ENCODE data around the gene TLR10. TPM values are rescaled to one million over a fixed set of nuclear protein-coding genes. Genes with fewer than 3 reads are reported as not detected.

The TLR10 gene
- total and polyA plus RNA-seq, 8 donors = 0.15 to 1.1 (median 0.66) TPM; not detected in 4

- DNase-seq = no peak
- Histone ChIP-seq H3K4me1 (no peaks in the 10 kb centered on the region), H3K9me3 (peaks cover 0 to 3% (median 0%) of the 10 kb centered on the region in 4 donors), H3K27me3 (no peaks in the 10 kb centered on the region), H3K27ac (no peak overlapping the region), H3K4me3 (no peak overlapping the region), H3K36me3 (peaks cover 0 to 43% (median 26%) of the 10 kb centered on the region in 4 donors)
- 89 to 96% (median 91%) methylated on average over 3 of the region's 3 CpGs for WGBS, 5 donors
- intact Hi-C loops (cut with DNase I; ENCODE audit: low total_unique reads) = no loop called here
- no peak for TF ChIP-seq POLR2A (IDR thresholded peaks at IDR 0.05)
- no peak for TF ChIP-seq EP300 (IDR thresholded peaks at IDR 0.05)
Observed at GRCh38 chr4:38795087-38795486, 12.3 kb upstream of the TLR10 start.

GRCh38 chr4:38794051-38794450 is 11.3 kb upstream of the TLR10 start:
- no peaks in the 10 kb centered on the region for H3K27me3 ChIP-seq
- intact Hi-C loops (cut with DNase I; ENCODE audit: low total_unique reads) = no loop called here
- TF ChIP-seq POLR2AphosphoS5 (IDR thresholded peaks at IDR 0.05) (no peak), EP300 (IDR thresholded peaks at IDR 0.05) (no peak), CTCF (IDR thresholded peaks at IDR 0.05) (no peak), POLR2A (IDR thresholded peaks at IDR 0.05) (no peak)
- no peaks in the 10 kb centered on the region for H3K4me1 ChIP-seq
- peaks cover 0 to 33% (median 16%) of the 10 kb centered on the region in 4 donors for H3K36me3 ChIP-seq
- no peak for DNase-seq
- H3K4me3 ChIP-seq = no peak overlapping the region
- 80 to 87% (median 86%) methylated on average over 2 of the region's 2 CpGs for WGBS, 5 donors
- peaks cover 0 to 3% (median 0%) of the 10 kb centered on the region in 4 donors for H3K9me3 ChIP-seq
- no peak overlapping the region for H3K27ac ChIP-seq

- 62 to 80% (median 70%) methylated on average over 2 of the region's 2 CpGs for WGBS, 5 donors
- H3K27ac ChIP-seq = peak overlapping the region in 2 of 5 donors; percentile 48 to 51
- intact Hi-C loops (cut with DNase I; ENCODE audit: low total_unique reads) = no loop called here
Observed at GRCh38 chr4:38791010-38791409, 8.2 kb upstream of the TLR10 start.

GRCh38 chr4:38788317-38788716 is 5.5 kb upstream of the TLR10 start:
- H3K4me3 ChIP-seq = no peak overlapping the region
- no peaks in the 10 kb centered on the region for H3K9me3 ChIP-seq
- peak in 1 of 2 donors; percentile 23 for DNase-seq
- H3K27me3 ChIP-seq = no peaks in the 10 kb centered on the region
- H3K36me3 ChIP-seq = no peaks in the 10 kb centered on the region
- no peak overlapping the region for H3K27ac ChIP-seq
- H3K4me1 ChIP-seq = peaks cover 0 to 18% (median 2%) of the 10 kb centered on the region in 4 donors
- peak in 1 of 3 donors; percentile 39 for TF ChIP-seq POLR2AphosphoS5 (IDR thresholded peaks at IDR 0.05)
- TF ChIP-seq CTCF (IDR thresholded peaks at IDR 0.05) = no peak
- intact Hi-C loops (cut with DNase I; ENCODE audit: low total_unique reads) = no loop called here
- WGBS, 5 donors = 12 to 41% (median 26%) methylated on average over 1 of the region's 1 CpG

More at GRCh38 chr4:38791010-38791409, 8.2 kb upstream of the TLR10 start:
- no peak for DNase-seq
- H3K4me3 ChIP-seq = no peak overlapping the region
- TF ChIP-seq CTCF (IDR thresholded peaks at IDR 0.05) (no peak), EP300 (IDR thresholded peaks at IDR 0.05) (no peak), POLR2AphosphoS5 (IDR thresholded peaks at IDR 0.05) (no peak), POLR2A (IDR thresholded peaks at IDR 0.05) (no peak)
- H3K4me1 ChIP-seq = peaks cover 0 to 18% (median 2%) of the 10 kb centered on the region in 4 donors
- peaks cover 0 to 9% (median 3%) of the 10 kb centered on the region in 4 donors for H3K36me3 ChIP-seq
- no peaks in the 10 kb centered on the region for H3K9me3 ChIP-seq
- no peaks in the 10 kb centered on the region for H3K27me3 ChIP-seq

GRCh38 chr4:38787693-38788092 is 4.9 kb upstream of the TLR10 start:
- WGBS, 5 donors = 44 to 55% (median 49%) methylated on average over 4 of the region's 4 CpGs
- no peaks in the 10 kb centered on the region for H3K27me3 ChIP-seq
- no peak for DNase-seq
- H3K27ac ChIP-seq = no peak overlapping the region
- TF ChIP-seq EP300 (IDR thresholded peaks at IDR 0.05) (no peak), POLR2A (IDR thresholded peaks at IDR 0.05) (no peak), POLR2AphosphoS5 (IDR thresholded peaks at IDR 0.05) (no peak), CTCF (IDR thresholded peaks at IDR 0.05) (no peak)
- peaks cover 0 to 19% (median 2%) of the 10 kb centered on the region in 4 donors for H3K4me1 ChIP-seq
- H3K36me3 ChIP-seq = no peaks in the 10 kb centered on the region
- intact Hi-C loops (cut with DNase I; ENCODE audit: low total_unique reads) = no loop called here
- no peak overlapping the region for H3K4me3 ChIP-seq
- H3K9me3 ChIP-seq = no peaks in the 10 kb centered on the region
